ENCODE measurements around the gene KISS1R. TPM values are rescaled to one million over a fixed set of nuclear protein-coding genes. Genes with fewer than 3 reads are reported as not detected.

KISS1R gene
- total RNA-seq, 1 donor from 2014 or later = not detected

GRCh38 chr19:953445-954271 lies 36.5 kb downstream of the KISS1R start:
- H3K36me3 ChIP-seq = no peaks in the 10 kb centered on the region
- DNase-seq (no peak), ATAC-seq (no peak)
- peak overlapping the region; percentile 20 for H3K4me3 ChIP-seq
- TF ChIP-seq, protein P1, sequence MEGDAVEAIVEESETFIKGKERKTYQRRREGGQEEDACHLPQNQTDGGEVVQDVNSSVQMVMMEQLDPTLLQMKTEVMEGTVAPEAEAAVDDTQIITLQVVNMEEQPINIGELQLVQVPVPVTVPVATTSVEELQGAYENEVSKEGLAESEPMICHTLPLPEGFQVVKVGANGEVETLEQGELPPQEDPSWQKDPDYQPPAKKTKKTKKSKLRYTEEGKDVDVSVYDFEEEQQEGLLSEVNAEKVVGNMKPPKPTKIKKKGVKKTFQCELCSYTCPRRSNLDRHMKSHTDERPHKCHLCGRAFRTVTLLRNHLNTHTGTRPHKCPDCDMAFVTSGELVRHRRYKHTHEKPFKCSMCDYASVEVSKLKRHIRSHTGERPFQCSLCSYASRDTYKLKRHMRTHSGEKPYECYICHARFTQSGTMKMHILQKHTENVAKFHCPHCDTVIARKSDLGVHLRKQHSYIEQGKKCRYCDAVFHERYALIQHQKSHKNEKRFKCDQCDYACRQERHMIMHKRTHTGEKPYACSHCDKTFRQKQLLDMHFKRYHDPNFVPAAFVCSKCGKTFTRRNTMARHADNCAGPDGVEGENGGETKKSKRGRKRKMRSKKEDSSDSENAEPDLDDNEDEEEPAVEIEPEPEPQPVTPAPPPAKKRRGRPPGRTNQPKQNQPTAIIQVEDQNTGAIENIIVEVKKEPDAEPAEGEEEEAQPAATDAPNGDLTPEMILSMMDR (IDR thresholded peaks at IDR 0.05) = no peak
- H3K27ac ChIP-seq = peak overlapping the region; percentile 15
- no peaks in the 10 kb centered on the region for H3K27me3 ChIP-seq (ENCODE audit: low read depth)
- peaks cover 25% of the 10 kb centered on the region for H3K4me1 ChIP-seq
- H3K9me3 ChIP-seq = no peaks in the 10 kb centered on the region
- intact Hi-C loops (cut with DNase I) = no loop called here

GRCh38 chr19:954272-954671 lies 37.1 kb downstream of the KISS1R start:
- TF ChIP-seq, protein P1 (IDR thresholded peaks at IDR 0.05) = no peak
- H3K4me1 ChIP-seq = peaks cover 25% of the 10 kb centered on the region
- H3K36me3 ChIP-seq = no peaks in the 10 kb centered on the region
- H3K4me3 ChIP-seq = no peak overlapping the region
- H3K27ac ChIP-seq = no peak overlapping the region
- ATAC-seq = no peak
- intact Hi-C loops (cut with DNase I) = no loop called here
- H3K27me3 ChIP-seq (ENCODE audit: low read depth) = no peaks in the 10 kb centered on the region
- no peaks in the 10 kb centered on the region for H3K9me3 ChIP-seq
- no peak for DNase-seq

DNA sequence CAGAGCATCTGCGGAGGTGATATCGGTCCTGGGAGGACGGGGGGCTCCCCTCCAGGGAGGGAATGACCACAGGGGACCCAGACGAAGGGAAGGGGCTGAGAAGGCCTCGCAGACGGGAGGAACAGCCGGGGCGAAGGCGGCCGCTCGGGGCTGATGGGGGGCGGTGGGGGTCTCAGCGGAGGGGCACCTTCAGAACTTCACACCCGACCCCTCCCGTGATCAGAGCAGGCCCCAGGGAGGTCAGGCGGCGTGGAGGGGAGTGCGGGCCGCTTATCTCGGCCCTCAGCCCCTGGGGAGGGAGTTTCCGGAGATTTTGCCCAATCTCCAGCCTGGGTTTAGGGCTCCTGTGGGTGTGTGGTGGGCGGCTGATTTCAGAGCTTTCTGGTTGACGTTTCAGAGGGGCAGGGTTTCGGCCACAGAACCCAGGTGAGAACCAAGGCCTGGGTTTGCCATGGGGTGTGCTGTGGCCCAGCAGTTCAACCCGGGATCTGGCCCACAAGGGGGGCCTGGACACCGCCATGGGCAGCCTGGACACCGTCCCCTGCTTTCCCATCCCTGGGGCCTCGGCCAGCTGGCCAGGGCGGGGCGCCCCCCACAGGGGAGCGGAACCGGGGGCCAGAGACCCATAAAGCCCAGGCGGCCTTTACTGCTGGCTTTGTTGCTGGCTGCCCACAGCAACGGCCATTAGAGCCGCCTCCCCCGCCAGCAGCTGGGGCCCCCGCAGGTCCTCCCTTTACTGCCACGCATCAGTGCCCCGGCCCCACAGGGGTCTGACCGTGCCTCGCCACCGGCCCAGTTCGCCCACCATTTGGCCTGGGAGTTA lies 37.8 kb downstream of the KISS1R start:
- intact Hi-C loops (cut with DNase I) = no loop called here
- ATAC-seq (no peak), DNase-seq (no peak)
- H3K27ac ChIP-seq = no peak overlapping the region
- no peaks in the 10 kb centered on the region for H3K36me3 ChIP-seq
- H3K4me3 ChIP-seq = no peak overlapping the region
- H3K27me3 ChIP-seq (ENCODE audit: low read depth) = no peaks in the 10 kb centered on the region
- TF ChIP-seq, protein P1 (IDR thresholded peaks at IDR 0.05) = no peak
- no peaks in the 10 kb centered on the region for H3K9me3 ChIP-seq
- peaks cover 25% of the 10 kb centered on the region for H3K4me1 ChIP-seq

GRCh38 chr19:955803-956765 lies 39.0 kb downstream of the KISS1R start:
- H3K4me3 ChIP-seq = no peak overlapping the region
- peak in 1 of 2 donors; percentile 51 for ATAC-seq
- intact Hi-C loops (cut with DNase I) = no loop called here
- peaks cover 4% of the 10 kb centered on the region for H3K36me3 ChIP-seq
- H3K4me1 ChIP-seq = peaks cover 25% of the 10 kb centered on the region
- no peaks in the 10 kb centered on the region for H3K27me3 ChIP-seq (ENCODE audit: low read depth)
- H3K9me3 ChIP-seq = no peaks in the 10 kb centered on the region
- no peak overlapping the region for H3K27ac ChIP-seq
- TF ChIP-seq, protein P1 (IDR thresholded peaks at IDR 0.05) = no peak
- no peak for DNase-seq

All from lower lobe of right lung (tissue), 2 donors.